A375 (cell line): ENCODE results near the gene CT45A9. TPM values are rescaled to one million over a fixed set of nuclear protein-coding genes. Genes with fewer than 3 reads are reported as not detected.

Experiments used
- total RNA-seq: library from RNA; depleted of rRNA; stranded (reverse); fragments of >200 nt; shearing (Covaris generic); gene quantifications from 2 replicates; pipeline ENCODE4 v1.2.3, GENCODE V29; 2014; rRNA removed

CT45A9 gene
- total RNA-seq = not detected in 2 replicates

GRCh38 chrX:135871712-135872111 is at the start of gene CT45A9:
CT45A9 (minus strand) TSS chrX:135871812; CDS start chrX:135868061, 3,751 bp downstream.

DNA sequence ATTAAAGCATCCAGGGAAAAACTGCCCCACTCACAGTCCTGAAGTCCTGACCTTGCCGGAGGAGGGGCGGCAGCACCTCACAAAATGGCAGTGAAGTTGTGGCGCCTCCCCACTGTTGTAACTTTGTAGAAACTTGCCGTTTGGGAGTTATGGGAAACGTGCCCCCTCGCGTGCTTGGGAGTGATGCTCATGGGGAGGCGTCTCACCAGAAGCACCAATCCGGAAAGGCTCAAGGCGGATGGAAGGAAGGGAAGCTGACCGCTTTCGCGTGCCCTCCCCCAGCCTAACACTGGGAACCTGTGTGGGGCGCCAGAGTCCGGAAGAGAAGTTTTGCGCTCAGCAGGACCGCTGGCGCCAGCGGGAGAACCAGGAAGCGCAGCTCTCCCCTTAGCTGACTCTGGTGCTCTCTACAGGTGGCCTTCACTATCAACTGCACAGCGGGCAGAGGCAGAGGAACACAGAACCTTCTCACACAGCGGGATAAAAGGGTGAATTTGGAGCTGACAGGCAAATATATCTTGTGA is 21.7 kb upstream of the CT45A9 start, which contains the start of the genes CT45A10 and SAGE1:
Gene CT45A10 (minus strand): TSS at position 151 of the 524 bp plus-strand sequence. CDS start 8,100 bp downstream, outside the sequence.
Gene SAGE1 (plus strand): TSS at position 423 of the 524 bp plus-strand sequence. CDS start 2,527 bp downstream, outside the sequence.

GRCh38 chrX:135854438-135854837 is 17.2 kb downstream of the CT45A9 start, which contains the start of gene CT45A8:
CT45A8 (minus strand) TSS chrX:135854538; CDS start chrX:135850783, 3,755 bp downstream.

DNA sequence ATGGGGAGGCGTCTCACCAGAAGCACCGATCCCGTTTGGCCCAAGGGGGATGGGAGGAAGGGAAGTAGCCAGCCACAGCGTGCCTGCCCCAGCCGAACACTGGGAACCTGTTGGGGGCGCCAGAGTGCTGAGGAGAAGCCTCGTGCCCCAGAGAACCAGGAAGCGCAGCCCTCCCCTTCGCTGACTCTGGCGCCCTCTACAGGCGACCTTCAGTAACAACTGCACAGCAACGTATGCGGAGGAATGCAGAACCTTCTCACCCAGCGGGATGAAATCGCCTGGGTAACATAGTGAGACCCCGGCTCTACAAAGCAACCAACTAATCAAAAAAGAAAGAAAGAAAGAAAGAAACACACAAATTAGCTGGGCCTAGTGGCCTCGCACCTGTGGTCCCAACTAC is 34.4 kb downstream of the CT45A9 start, which contains the start of gene CT45A7:
Gene CT45A7 (minus strand): TSS at position 101 of the 400 bp plus-strand sequence. CDS start 3,747 bp downstream, outside the sequence.

GRCh38 chrX:135819912-135820311 is 51.7 kb downstream of the CT45A9 start, which contains the start of gene CT45A2:
CT45A2 (minus strand) TSS chrX:135820012; CDS start chrX:135816265, 3,747 bp downstream.

Other genes starting within 250 kb of the CT45A9 start
- 66.5 and 103 TPM in 2 replicates for gene CT45A1, start 158.2 kb downstream of the CT45A9 start, total RNA-seq
- gene CT45A3, start 103.6 kb downstream of the CT45A9 start, total RNA-seq = 161 and 205 TPM in 2 replicates
- 105 and 135 TPM in 2 replicates for gene CT45A5, start 86.3 kb downstream of the CT45A9 start, total RNA-seq
- gene CT45A6, start 69.0 kb downstream of the CT45A9 start, total RNA-seq = not detected in 2 replicates
- gene CT45A2, start 51.8 kb downstream of the CT45A9 start, total RNA-seq = 0.83 TPM in 1 of 2 replicates, not detected in the other
- gene CT45A7, start 34.5 kb downstream of the CT45A9 start, total RNA-seq = 0.53 and 1.3 TPM in 2 replicates
- gene CT45A8, start 17.3 kb downstream of the CT45A9 start, total RNA-seq = 0.83 TPM in 1 of 2 replicates, not detected in the other
- 51.5 and 62.2 TPM in 2 replicates for gene CT45A10, start 21.6 kb upstream of the CT45A9 start, total RNA-seq
- gene SAGE1, start 21.9 kb upstream of the CT45A9 start, total RNA-seq = 14.1 and 16.7 TPM in 2 replicates
- gene MMGT1, start 102.2 kb upstream of the CT45A9 start, total RNA-seq = 9.6 and 11.6 TPM in 2 replicates
- 5.2 and 6.3 TPM in 2 replicates for gene SLC9A6, start 113.6 kb upstream of the CT45A9 start, total RNA-seq